Fibroblast of skin of left quadriceps (primary cell): ENCODE results near the gene PTPRN2.

Source experiments
- DNase-seq, 2 experiments: peaks; one replicate each; pipeline ENCODE4 v3.0.0-alpha.2; 2013; ENCODE audit warnings: low read depth in 2 of 2

Gene PTPRN2

GRCh38 chr7:157795643-157796042 lies 792.0 kb downstream of the PTPRN2 start:
- DNase-seq, result no peak

- DNase-seq, result no peak
These were observed 792.4 kb downstream of the PTPRN2 start for GRCh38 chr7:157795199-157795598.

- no peak for DNase-seq
These were observed 792.9 kb downstream of the PTPRN2 start for GRCh38 chr7:157794746-157795065.

- no peak for DNase-seq
These were observed 793.5 kb downstream of the PTPRN2 start for GRCh38 chr7:157793973-157794745.

GRCh38 chr7:157793087-157793353 lies 794.6 kb downstream of the PTPRN2 start:
- DNase-seq, result no peak

GRCh38 chr7:157792241-157793086 lies 795.2 kb downstream of the PTPRN2 start:
- DNase-seq, result no peak

GRCh38 chr7:157791666-157792065 lies 796.0 kb downstream of the PTPRN2 start:
- no peak for DNase-seq

GRCh38 chr7:157791261-157791660 lies 796.4 kb downstream of the PTPRN2 start:
- no peak for DNase-seq

GRCh38 chr7:157789942-157790341 lies 797.7 kb downstream of the PTPRN2 start:
- DNase-seq, result no peak

GRCh38 chr7:157789094-157789493 lies 798.5 kb downstream of the PTPRN2 start:
- DNase-seq, result no peak

GRCh38 chr7:157788573-157788972 lies 799.0 kb downstream of the PTPRN2 start:
- no peak for DNase-seq

GRCh38 chr7:157787275-157787701 lies 800.3 kb downstream of the PTPRN2 start:
- no peak for DNase-seq

GRCh38 chr7:157786375-157787274 lies 801.0 kb downstream of the PTPRN2 start:
- DNase-seq, result no peak

- DNase-seq, result no peak
These were observed 802.0 kb downstream of the PTPRN2 start for GRCh38 chr7:157785486-157786186.

GRCh38 chr7:157784979-157785441 lies 802.6 kb downstream of the PTPRN2 start:
- DNase-seq, result no peak

- no peak for DNase-seq
These were observed 803.4 kb downstream of the PTPRN2 start for GRCh38 chr7:157784041-157784835.

- DNase-seq, result no peak
These were observed 805.6 kb downstream of the PTPRN2 start for GRCh38 chr7:157782041-157782440.

- no peak for DNase-seq
These were observed 806.9 kb downstream of the PTPRN2 start for GRCh38 chr7:157780721-157781120.

GRCh38 chr7:157780312-157780711 lies 807.3 kb downstream of the PTPRN2 start:
- no peak for DNase-seq

GRCh38 chr7:157779206-157779605 lies 808.4 kb downstream of the PTPRN2 start:
- no peak for DNase-seq
